ENCODE data around the gene ABR.

Gene ABR

DNA sequence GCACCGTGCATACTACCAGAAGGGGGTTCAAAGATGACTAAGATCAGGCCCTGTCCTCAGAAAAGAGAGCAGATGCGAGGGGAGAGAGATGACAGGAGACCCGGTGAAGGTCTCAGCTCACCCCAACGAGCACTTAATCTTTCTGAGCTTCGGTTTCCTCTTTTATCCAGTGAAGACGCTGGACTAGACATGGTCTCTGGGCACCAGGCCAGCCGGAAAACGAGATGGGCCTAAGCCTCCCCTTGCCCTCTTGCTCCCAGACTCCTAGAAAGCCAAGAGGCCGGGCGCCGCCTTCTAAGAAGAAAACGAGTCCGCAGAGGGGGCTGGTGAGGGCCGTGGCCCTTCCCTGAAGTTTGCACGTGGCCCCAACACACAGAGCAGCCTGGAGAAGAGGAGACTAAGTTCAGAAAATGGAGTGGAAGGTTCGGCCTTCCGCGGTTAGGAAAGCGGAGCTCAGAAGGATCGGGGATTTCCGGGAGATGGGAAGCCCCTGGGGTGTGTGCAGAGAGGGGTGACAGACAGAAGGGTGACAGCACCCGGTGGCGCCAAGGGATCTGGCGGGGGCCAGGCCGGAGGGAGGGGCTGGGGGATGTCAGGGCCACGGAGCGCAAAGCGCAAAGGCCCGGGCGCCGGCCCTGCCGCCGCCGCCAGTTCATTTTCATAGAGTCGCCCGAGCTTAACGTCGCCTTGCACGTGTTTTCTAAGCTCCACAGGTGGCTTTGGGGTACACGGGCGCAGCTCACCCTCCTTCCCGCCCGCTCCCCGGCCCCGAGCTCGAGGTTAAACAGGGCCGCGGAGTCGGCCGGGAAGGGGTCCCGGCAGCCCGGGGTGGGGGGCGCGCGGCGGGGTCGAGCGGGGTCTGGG is 48.4 kb upstream of the ABR start:
- Histone ChIP-seq H3K9ac (ENCODE audit: low read depth, low read length, poor library complexity, severe bottlenecking) (no peak overlapping the region), H4K20me1 (ENCODE audit: insufficient read depth, low read length, poor library complexity, severe bottlenecking) (no peaks in the 10 kb centered on the region), H3K4me2 (ENCODE audit: low read depth, low read length, poor library complexity, severe bottlenecking) (no peak overlapping the region), H2AFZ (ENCODE audit: low read length) (no peak overlapping the region), H3K27me3 (ENCODE audit: insufficient read depth, low read length, poor library complexity, severe bottlenecking) (no peaks in the 10 kb centered on the region), H3K4me3 (ENCODE audit: low read length, poor library complexity, severe bottlenecking) (no peak overlapping the region), H3K9me2 (replicated peaks; ENCODE audit: low read depth, low read length) (no peaks in the 10 kb centered on the region), H3K4me1 (ENCODE audit: insufficient read depth, low read length, poor library complexity, severe bottlenecking) (no peaks in the 10 kb centered on the region), H3K36me3 (ENCODE audit: insufficient read depth, low read length) (no peaks in the 10 kb centered on the region), H3K9me3 (ENCODE audit: insufficient read depth, low read depth, low read length) (no peaks in the 10 kb centered on the region), H3F3A (ENCODE audit: low read depth) (no peaks in the 10 kb centered on the region), H3K79me2 (ENCODE audit: insufficient read depth, low read length) (no peaks in the 10 kb centered on the region)
- no peak for TF ChIP-seq EZH2phosphoT487 (IDR thresholded peaks at IDR 0.05; ENCODE audit: borderline replicate concordance)
- TF ChIP-seq, protein P1, sequence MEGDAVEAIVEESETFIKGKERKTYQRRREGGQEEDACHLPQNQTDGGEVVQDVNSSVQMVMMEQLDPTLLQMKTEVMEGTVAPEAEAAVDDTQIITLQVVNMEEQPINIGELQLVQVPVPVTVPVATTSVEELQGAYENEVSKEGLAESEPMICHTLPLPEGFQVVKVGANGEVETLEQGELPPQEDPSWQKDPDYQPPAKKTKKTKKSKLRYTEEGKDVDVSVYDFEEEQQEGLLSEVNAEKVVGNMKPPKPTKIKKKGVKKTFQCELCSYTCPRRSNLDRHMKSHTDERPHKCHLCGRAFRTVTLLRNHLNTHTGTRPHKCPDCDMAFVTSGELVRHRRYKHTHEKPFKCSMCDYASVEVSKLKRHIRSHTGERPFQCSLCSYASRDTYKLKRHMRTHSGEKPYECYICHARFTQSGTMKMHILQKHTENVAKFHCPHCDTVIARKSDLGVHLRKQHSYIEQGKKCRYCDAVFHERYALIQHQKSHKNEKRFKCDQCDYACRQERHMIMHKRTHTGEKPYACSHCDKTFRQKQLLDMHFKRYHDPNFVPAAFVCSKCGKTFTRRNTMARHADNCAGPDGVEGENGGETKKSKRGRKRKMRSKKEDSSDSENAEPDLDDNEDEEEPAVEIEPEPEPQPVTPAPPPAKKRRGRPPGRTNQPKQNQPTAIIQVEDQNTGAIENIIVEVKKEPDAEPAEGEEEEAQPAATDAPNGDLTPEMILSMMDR (conservative IDR thresholded peaks at IDR 0.05; ENCODE audit: low read length): no peak

DNA sequence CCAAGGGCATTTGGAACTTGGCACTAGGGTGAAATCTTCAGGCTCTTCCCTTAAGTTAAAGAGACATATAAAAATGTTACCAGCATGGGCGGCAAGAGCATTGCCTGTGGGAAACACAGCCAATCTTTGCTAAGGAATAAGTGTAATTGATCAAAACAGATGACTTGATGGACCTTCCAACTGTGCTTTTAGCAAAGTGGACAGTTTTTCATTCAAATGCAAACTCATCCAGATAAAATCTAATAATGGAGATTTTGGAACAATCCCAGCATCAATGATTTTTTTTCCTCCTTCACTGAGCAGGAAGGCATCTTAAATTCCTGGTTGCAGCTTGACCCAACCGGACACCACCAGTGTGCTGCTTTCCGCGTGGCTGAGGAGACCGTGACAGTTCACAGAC is 47.6 kb upstream of the ABR start:
- no peaks in the 10 kb centered on the region for H3F3A ChIP-seq (ENCODE audit: low read depth)
- no peak overlapping the region for H3K4me3 ChIP-seq (ENCODE audit: low read length, poor library complexity, severe bottlenecking)
- no peak overlapping the region for H3K4me2 ChIP-seq (ENCODE audit: low read depth, low read length, poor library complexity, severe bottlenecking)
- H3K9me3 ChIP-seq (ENCODE audit: insufficient read depth, low read depth, low read length): no peaks in the 10 kb centered on the region
- H3K36me3 ChIP-seq (ENCODE audit: insufficient read depth, low read length): no peaks in the 10 kb centered on the region
- no peaks in the 10 kb centered on the region for H4K20me1 ChIP-seq (ENCODE audit: insufficient read depth, low read length, poor library complexity, severe bottlenecking)
- H3K27me3 ChIP-seq (ENCODE audit: insufficient read depth, low read length, poor library complexity, severe bottlenecking): no peaks in the 10 kb centered on the region
- H3K9ac ChIP-seq (ENCODE audit: low read depth, low read length, poor library complexity, severe bottlenecking): no peak overlapping the region
- no peak for TF ChIP-seq EZH2phosphoT487 (IDR thresholded peaks at IDR 0.05; ENCODE audit: borderline replicate concordance)
- TF ChIP-seq, protein P1 (conservative IDR thresholded peaks at IDR 0.05; ENCODE audit: low read length): no peak
- H3K79me2 ChIP-seq (ENCODE audit: insufficient read depth, low read length): no peaks in the 10 kb centered on the region
- no peaks in the 10 kb centered on the region for H3K4me1 ChIP-seq (ENCODE audit: insufficient read depth, low read length, poor library complexity, severe bottlenecking)
- no peaks in the 10 kb centered on the region for H3K9me2 ChIP-seq (replicated peaks; ENCODE audit: low read depth, low read length)
- no peak overlapping the region for H2AFZ ChIP-seq (ENCODE audit: low read length)

DNA sequence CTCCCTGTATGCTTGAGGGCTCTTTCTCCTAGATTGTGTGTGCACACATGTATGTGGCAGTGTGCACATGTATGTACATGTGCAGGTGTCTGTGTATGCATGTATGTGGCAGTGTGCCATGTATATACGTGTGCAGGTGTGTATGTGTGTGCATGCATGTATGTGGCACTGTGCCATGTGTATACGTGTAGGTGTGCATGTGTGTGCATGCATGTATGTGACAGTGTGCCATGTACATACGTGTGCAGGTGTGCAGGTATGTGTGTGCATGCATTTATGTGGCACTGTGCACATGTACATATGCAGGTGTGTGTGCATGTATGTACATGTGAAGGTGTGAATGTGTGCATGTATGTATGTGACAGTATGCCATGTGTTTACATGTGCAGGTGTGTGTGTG is 46.5 kb upstream of the ABR start:
- H3K27me3 ChIP-seq (ENCODE audit: insufficient read depth, low read length, poor library complexity, severe bottlenecking): no peaks in the 10 kb centered on the region
- no peaks in the 10 kb centered on the region for H3K4me1 ChIP-seq (ENCODE audit: insufficient read depth, low read length, poor library complexity, severe bottlenecking)
- TF ChIP-seq, protein P1 (conservative IDR thresholded peaks at IDR 0.05; ENCODE audit: low read length): no peak
- TF ChIP-seq EZH2phosphoT487 (IDR thresholded peaks at IDR 0.05; ENCODE audit: borderline replicate concordance): no peak
- no peaks in the 10 kb centered on the region for H3K9me3 ChIP-seq (ENCODE audit: insufficient read depth, low read depth, low read length)
- H3K9ac ChIP-seq (ENCODE audit: low read depth, low read length, poor library complexity, severe bottlenecking): no peak overlapping the region
- H3K4me3 ChIP-seq (ENCODE audit: low read length, poor library complexity, severe bottlenecking): no peak overlapping the region
- H3K4me2 ChIP-seq (ENCODE audit: low read depth, low read length, poor library complexity, severe bottlenecking): no peak overlapping the region
- H3K36me3 ChIP-seq (ENCODE audit: insufficient read depth, low read length): no peaks in the 10 kb centered on the region
- H3K9me2 ChIP-seq (replicated peaks; ENCODE audit: low read depth, low read length): no peaks in the 10 kb centered on the region
- no peak overlapping the region for H2AFZ ChIP-seq (ENCODE audit: low read length)
- H4K20me1 ChIP-seq (ENCODE audit: insufficient read depth, low read length, poor library complexity, severe bottlenecking): no peaks in the 10 kb centered on the region
- no peaks in the 10 kb centered on the region for H3F3A ChIP-seq (ENCODE audit: low read depth)
- H3K79me2 ChIP-seq (ENCODE audit: insufficient read depth, low read length): no peaks in the 10 kb centered on the region

Measured in Loucy (cell line).